Activated T-helper 1 cell treated with anti-CD3 and anti-CD28 coated beads, Interleukin-12 subunit alpha, Interleukin-12 subunit beta, Interleukin-2, Interleukin-4 antibody, amounts not matched to agents 30 ng/mL and 10 ng/mL and 1 ng/mL, durations not matched to agents 14 hours and 24 hours and 36 hours (primary cell): ENCODE measurements around the gene CLDN16. TPM values are rescaled to one million over a fixed set of nuclear protein-coding genes. Genes with fewer than 3 reads are reported as not detected.

ENCODE experiments used
- DNase-seq: peaks from one replicate; pipeline ENCODE4 v3.0.0; 2021; ENCODE audit warnings: low spot score
- H3K27ac Mint-ChIP-seq: one replicate; pipeline ENCODE4 v1.8.0; 2021; ENCODE audit warnings: mild to moderate bottlenecking, mixed read lengths
- H3K27me3 Mint-ChIP-seq: one replicate; pipeline ENCODE4 v1.8.0; 2022; ENCODE audit warnings: mild to moderate bottlenecking, moderate library complexity, mixed read lengths; ENCODE audit not compliant: insufficient read depth
- H3K36me3 Mint-ChIP-seq: one replicate; pipeline ENCODE4 v1.8.0; 2021; ENCODE audit warnings: low read depth, mixed read lengths
- H3K4me1 Mint-ChIP-seq: one replicate; pipeline ENCODE4 v1.8.0; 2021; ENCODE audit warnings: low read depth, mixed read lengths
- H3K4me3 Mint-ChIP-seq: one replicate; pipeline ENCODE4 v1.8.0; 2021; ENCODE audit warnings: mild to moderate bottlenecking, moderate library complexity, mixed read lengths
- H3K9me3 Mint-ChIP-seq: one replicate; pipeline ENCODE4 v1.8.0; 2021; ENCODE audit warnings: mixed read lengths
- intact Hi-C: fragments of 100-400 bp; cut with micrococcal nuclease; formaldehyde crosslinking; loops from one replicate; pipeline ENCODE4 v1.15.1; 2024
- total RNA-seq: library from RNA; stranded (reverse); gene quantifications from 2 replicates; pipeline ENCODE4 v1.2.3, GENCODE V29; 2022

The CLDN16 gene
- total RNA-seq, 1 donor from 2014 or later = not detected

DNA sequence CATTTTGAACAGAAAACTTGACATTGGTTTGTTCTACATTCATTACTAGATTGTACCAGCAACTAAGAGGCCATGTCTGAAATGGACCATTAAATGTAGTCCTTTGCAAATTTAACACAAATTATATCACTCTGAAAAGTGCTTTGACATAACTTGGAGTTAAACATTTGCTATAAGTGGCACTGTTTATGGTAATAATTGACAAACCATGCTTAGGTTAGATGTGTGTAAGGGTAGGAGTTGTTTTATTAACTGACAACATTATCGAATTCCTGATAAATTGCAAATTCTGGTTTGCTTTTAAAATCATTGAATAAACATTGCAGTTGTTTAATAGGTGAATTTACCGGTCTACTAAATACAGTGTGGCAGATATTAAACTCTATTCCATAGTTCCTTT is 67.9 kb downstream of the CLDN16 start:
- H3K27ac Mint-ChIP-seq = no peak overlapping the region
- no peaks in the 10 kb centered on the region for H3K9me3 Mint-ChIP-seq
- no peak for DNase-seq
- intact Hi-C loops = no loop called here
- H3K4me3 Mint-ChIP-seq = no peak overlapping the region
- no peaks in the 10 kb centered on the region for H3K4me1 Mint-ChIP-seq
- no peaks in the 10 kb centered on the region for H3K36me3 Mint-ChIP-seq
- H3K27me3 Mint-ChIP-seq = peaks cover 21% of the 10 kb centered on the region

DNA sequence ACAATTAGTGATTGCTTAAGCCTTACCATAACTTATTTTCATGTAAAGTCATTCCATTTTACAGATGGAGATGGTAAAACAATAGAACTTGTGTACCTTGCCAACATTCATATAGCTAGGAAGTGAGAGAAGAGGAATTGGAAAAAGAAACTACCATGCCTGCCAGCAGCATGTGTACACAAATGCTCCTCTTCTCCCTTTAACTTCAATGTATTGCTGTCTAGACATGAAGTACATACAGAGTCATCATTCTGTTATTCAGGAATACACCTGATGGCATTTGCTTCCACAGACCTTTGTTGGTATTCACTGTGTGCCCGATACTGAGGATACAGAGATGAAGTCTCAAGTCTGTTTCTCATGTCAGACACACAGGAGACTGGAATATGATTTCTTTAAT is 68.8 kb downstream of the CLDN16 start:
- H3K27me3 Mint-ChIP-seq = peaks cover 21% of the 10 kb centered on the region
- DNase-seq = no peak
- no peaks in the 10 kb centered on the region for H3K36me3 Mint-ChIP-seq
- no peaks in the 10 kb centered on the region for H3K4me1 Mint-ChIP-seq
- no peak overlapping the region for H3K27ac Mint-ChIP-seq
- no peaks in the 10 kb centered on the region for H3K9me3 Mint-ChIP-seq
- H3K4me3 Mint-ChIP-seq = no peak overlapping the region
- intact Hi-C loops = no loop called here

GRCh38 chr3:190458040-190458439 is 70.1 kb downstream of the CLDN16 start:
- Mint-ChIP-seq H3K27ac (no peak overlapping the region), H3K27me3 (peaks cover 26% of the 10 kb centered on the region), H3K4me1 (no peaks in the 10 kb centered on the region), H3K9me3 (no peaks in the 10 kb centered on the region), H3K4me3 (no peak overlapping the region), H3K36me3 (no peaks in the 10 kb centered on the region)
- intact Hi-C loops = no loop called here
- no peak for DNase-seq

Other genes starting within 250 kb of the CLDN16 start
- 0.22 and 0.34 TPM in 2 replicates for gene CLDN1, start 65.7 kb upstream of the CLDN16 start, total RNA-seq
- not detected in 2 replicates for gene TMEM207, start 61.7 kb downstream of the CLDN16 start, total RNA-seq
- 26.4 and 31.6 TPM in 2 replicates for gene IL1RAP, start 125.9 kb downstream of the CLDN16 start, total RNA-seq